ENCODE measurements around the gene ROR2. TPM values are rescaled to one million over a fixed set of nuclear protein-coding genes. Genes with fewer than 3 reads are reported as not detected.

The ROR2 gene
- total RNA-seq, 4 donors from 2014 or later: 4.2 to 23.2 (median 11.2) TPM

- Histone ChIP-seq H3K9me3 (no peaks in the 10 kb centered on the region), H3K4me1 (peaks cover 13 to 48% (median 30%) of the 10 kb centered on the region in 4 donors), H3K27me3 (peaks cover 62% of the 10 kb centered on the region), H3K27ac (peak overlapping the region; percentile 81 to 94 (median 88)), H3K36me3 (no peaks in the 10 kb centered on the region), H3K4me3 (peak overlapping the region; percentile 49 to 91 (median 59))
- 3% methylated on average over 40 of the region's 66 CpGs; no CpG with 5 or more reads in 1 of the 2 donors for WGBS, 2 donors (ENCODE audit: low coverage in 1 of 2)
- intact Hi-C loops (cut with DNase I; ENCODE audit: low total_unique reads) (loop anchor here (10.0 kb wide), 2 partner anchors 54 to 104 kb away; no protein-coding TSS in a partner anchor), in situ Hi-C loops (cut with MboI; ENCODE audit: low pct_ligation_motif_present in 1 of 4, low pct_unique_long_range_greater_than_20kb in 1 of 4, low sequenced_read_pairs in 3 of 4) (loop anchor here in 2 of 4 donors (25.0 kb wide), 2 partner anchors 186 to 211 kb away; no protein-coding TSS in a partner anchor)
- peak; percentile 66 for DNase-seq
- TF ChIP-seq POLR2AphosphoS5 (IDR thresholded peaks at IDR 0.05) (peak in 1 of 3 donors; percentile 44), EP300 (IDR thresholded peaks at IDR 0.05; ENCODE audit: low read depth) (no peak), CTCF (IDR thresholded peaks at IDR 0.05) (peak; percentile 28 to 55 (median 41))
These were observed 1.2 kb downstream of the ROR2 start for GRCh38 chr9:91948597-91949391.

- in situ Hi-C loops (cut with MboI; ENCODE audit: low pct_ligation_motif_present in 1 of 4, low pct_unique_long_range_greater_than_20kb in 1 of 4, low sequenced_read_pairs in 3 of 4): loop anchor here in 2 of 4 donors (25.0 kb wide), 2 partner anchors 186 to 211 kb away; no protein-coding TSS in a partner anchor
- WGBS, 2 donors (ENCODE audit: low coverage in 1 of 2): 32 to 64% methylated on average over 7 to 12 of the region's 12 CpGs
- Histone ChIP-seq H3K36me3 (no peaks in the 10 kb centered on the region), H3K4me1 (peaks cover 13 to 48% (median 30%) of the 10 kb centered on the region in 4 donors), H3K27ac (peak overlapping the region; percentile 81 to 94 (median 88)), H3K27me3 (peaks cover 61% of the 10 kb centered on the region), H3K4me3 (peak overlapping the region; percentile 49 to 91 (median 59)), H3K9me3 (no peaks in the 10 kb centered on the region)
- no peak for TF ChIP-seq POLR2AphosphoS5 (IDR thresholded peaks at IDR 0.05)
- no peak for TF ChIP-seq EP300 (IDR thresholded peaks at IDR 0.05; ENCODE audit: low read depth)
- no peak for TF ChIP-seq CTCF (IDR thresholded peaks at IDR 0.05)
- no peak for TF ChIP-seq POLR2A (IDR thresholded peaks at IDR 0.05)
- no peak for DNase-seq
- intact Hi-C loops (cut with DNase I; ENCODE audit: low total_unique reads): loop anchor here (10.0 kb wide), 2 partner anchors 53 to 103 kb away; no protein-coding TSS in a partner anchor
These were observed 1.9 kb downstream of the ROR2 start for GRCh38 chr9:91948101-91948596.

GRCh38 chr9:91946653-91947488 is 3.2 kb downstream of the ROR2 start:
- no peak for DNase-seq
- peak overlapping the region; percentile 81 to 94 (median 88) for H3K27ac ChIP-seq
- H3K27me3 ChIP-seq: peaks cover 58% of the 10 kb centered on the region
- peaks cover 13 to 48% (median 30%) of the 10 kb centered on the region in 4 donors for H3K4me1 ChIP-seq
- in situ Hi-C loops (cut with MboI; ENCODE audit: low pct_ligation_motif_present in 1 of 4, low pct_unique_long_range_greater_than_20kb in 1 of 4, low sequenced_read_pairs in 3 of 4): loop anchor here in 2 of 4 donors (25.0 kb wide), 2 partner anchors 185 to 210 kb away; no protein-coding TSS in a partner anchor
- no peak overlapping the region for H3K4me3 ChIP-seq
- intact Hi-C loops (cut with DNase I; ENCODE audit: low total_unique reads): loop anchor here (10.0 kb wide), 2 partner anchors 52 to 102 kb away; no protein-coding TSS in a partner anchor
- TF ChIP-seq CTCF (IDR thresholded peaks at IDR 0.05): no peak
- TF ChIP-seq EP300 (IDR thresholded peaks at IDR 0.05; ENCODE audit: low read depth): no peak
- TF ChIP-seq POLR2AphosphoS5 (IDR thresholded peaks at IDR 0.05): no peak
- no peak for TF ChIP-seq POLR2A (IDR thresholded peaks at IDR 0.05)
- no peaks in the 10 kb centered on the region for H3K9me3 ChIP-seq
- 64 to 65% methylated on average over 5 of the region's 5 CpGs for WGBS, 2 donors (ENCODE audit: low coverage in 1 of 2)
- H3K36me3 ChIP-seq: no peaks in the 10 kb centered on the region
